ENCODE results near the gene PPM1F. TPM values are rescaled to one million over a fixed set of nuclear protein-coding genes. Genes with fewer than 3 reads are reported as not detected.

The PPM1F gene
- polyA plus RNA-seq, 1 donor (not counting 4 experiments of a cell fraction or from before 2014, with no cell fraction given): 18.2 TPM

DNA sequence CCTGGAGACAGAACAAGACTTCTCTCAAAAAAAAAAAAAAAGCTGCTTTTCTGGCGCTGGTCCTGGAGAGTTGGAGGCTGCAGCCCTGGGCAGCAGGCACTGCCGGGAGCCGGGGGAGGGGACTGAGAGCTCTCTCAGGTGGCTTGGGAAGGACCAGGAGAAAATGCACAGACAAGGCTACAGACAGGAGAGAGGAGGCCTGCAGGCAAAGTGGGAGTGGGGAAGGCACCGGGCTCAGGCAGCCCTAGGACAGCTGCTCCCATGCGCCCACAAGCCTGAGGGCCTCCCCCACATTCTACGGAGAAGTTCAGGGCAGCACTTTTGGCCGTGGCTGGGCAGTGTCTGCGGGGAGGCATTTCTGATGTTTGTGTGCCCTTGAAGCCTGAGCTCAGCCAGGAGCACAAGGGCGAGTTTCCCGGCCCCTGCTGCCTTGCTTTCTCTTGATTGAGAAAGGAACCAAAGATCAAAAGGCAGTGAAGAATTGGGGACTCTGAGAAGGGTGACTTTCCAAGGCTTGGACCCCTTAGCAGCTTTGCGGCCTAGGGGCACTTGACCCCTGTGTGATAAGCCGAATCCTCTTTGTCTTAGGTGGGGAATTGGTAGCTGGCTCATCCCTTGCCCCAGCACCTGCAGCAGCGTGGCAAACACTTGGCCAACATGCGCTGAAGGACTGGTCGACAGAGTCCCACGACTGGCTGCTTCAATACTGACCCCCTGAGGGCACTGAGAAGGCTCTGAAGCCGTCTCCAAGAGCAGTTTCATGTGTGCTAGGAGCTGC lies 35.3 kb downstream of the PPM1F start:
- H3K9me3 ChIP-seq (ENCODE audit: control insufficient read depth, low read depth, low read length): no peaks in the 10 kb centered on the region
- dilution Hi-C loops (cut with MboI; ENCODE audit: extremely low pct_ligation_motif_present, low sequenced_read_pairs): no loop called here

DNA sequence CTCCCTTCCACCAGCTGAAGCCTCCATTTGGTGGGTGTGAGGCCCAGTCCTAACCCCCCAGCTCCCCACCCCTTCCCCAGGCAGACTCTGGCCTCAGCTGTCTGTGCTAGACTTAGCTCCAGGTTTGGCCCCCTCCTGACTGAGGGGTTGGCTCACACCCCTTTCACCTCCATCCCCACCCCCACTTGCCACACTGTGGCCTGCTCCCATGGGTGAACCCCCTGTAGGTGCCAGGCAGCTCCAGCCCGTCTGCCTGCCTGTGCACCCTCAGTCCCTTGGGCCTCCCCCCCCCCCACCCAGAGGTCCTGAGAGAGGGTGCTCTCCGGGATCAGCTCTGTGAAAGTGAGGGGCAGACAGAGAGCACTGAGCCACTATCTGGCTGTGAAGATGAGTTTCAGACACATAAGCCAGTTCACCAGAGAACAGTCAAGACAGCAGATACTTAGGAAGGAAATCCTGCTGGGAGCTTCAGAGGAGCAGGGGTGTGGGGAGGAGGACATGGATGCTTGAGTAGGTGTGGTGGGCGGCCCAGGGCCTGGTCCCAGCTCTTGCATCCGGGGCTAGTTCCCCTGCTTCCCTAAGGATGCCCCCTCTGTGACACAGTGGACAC lies 36.2 kb downstream of the PPM1F start:
- Histone ChIP-seq H3K4me2 (ENCODE audit: control insufficient read depth, extremely low read depth, insufficient read depth, low read depth, low read length) (no peak overlapping the region), H3K79me2 (ENCODE audit: control insufficient read depth, insufficient read depth, low read length) (no peaks in the 10 kb centered on the region), H3K27ac (ENCODE audit: control insufficient read depth, insufficient read depth, low read length) (no peak overlapping the region), H3K4me1 (ENCODE audit: control insufficient read depth, extremely low read depth, insufficient read depth, low read length) (no peaks in the 10 kb centered on the region), H3K9ac (ENCODE audit: control insufficient read depth, extremely low read depth, insufficient read depth, low read length) (no peak overlapping the region), H3K9me1 (ENCODE audit: control insufficient read depth, extremely low read depth, insufficient read depth, low read length) (no peaks in the 10 kb centered on the region), H2AFZ (ENCODE audit: control insufficient read depth, low read length) (no peak overlapping the region), H3K9me3 (ENCODE audit: control insufficient read depth, low read depth, low read length) (no peaks in the 10 kb centered on the region), H4K20me1 (ENCODE audit: control insufficient read depth, extremely low read depth, insufficient read depth, low read length) (no peaks in the 10 kb centered on the region), H3K4me3 (ENCODE audit: control insufficient read depth in 2 of 3, extremely low read depth in 1 of 3, insufficient read depth in 2 of 3, low read depth in 1 of 3, low read length in 3 of 3) (no peak overlapping the region), H3K27me3 (ENCODE audit: control insufficient read depth, extremely low read depth, insufficient read depth, low read length) (no peaks in the 10 kb centered on the region), H3K36me3 (ENCODE audit: control insufficient read depth in 2 of 2, extremely low read depth in 1 of 2, insufficient read depth in 2 of 2, low read length in 2 of 2) (peaks cover 0 to 5% of the 10 kb centered on the region in 2 experiments)
- TF ChIP-seq CTCF (optimal IDR thresholded peaks at IDR 0.05 in 1 of 3, IDR thresholded peaks at IDR 0.05 in 1 of 3, conservative IDR thresholded peaks at IDR 0.05 in 1 of 3; ENCODE audit: extremely low read depth in 1 of 3, insufficient read depth in 2 of 3, low read length in 3 of 3): no peak
- no peak for TF ChIP-seq EZH2 (IDR thresholded peaks at IDR 0.05; ENCODE audit: low read length)
- DNase-seq (ENCODE audit: low read depth, low spot score) (no peak), FAIRE-seq (no peak)
- dilution Hi-C loops (cut with MboI; ENCODE audit: extremely low pct_ligation_motif_present, low sequenced_read_pairs): no loop called here

More for the DNA sequence above, 35.3 kb downstream of the PPM1F start:
- Histone ChIP-seq H3K9ac (ENCODE audit: control insufficient read depth, extremely low read depth, insufficient read depth, low read length) (no peak overlapping the region), H2AFZ (ENCODE audit: control insufficient read depth, low read length) (no peak overlapping the region), H3K4me3 (ENCODE audit: control insufficient read depth in 2 of 3, extremely low read depth in 1 of 3, insufficient read depth in 2 of 3, low read depth in 1 of 3, low read length in 3 of 3) (no peak overlapping the region), H3K27me3 (ENCODE audit: control insufficient read depth, extremely low read depth, insufficient read depth, low read length) (no peaks in the 10 kb centered on the region), H3K4me1 (ENCODE audit: control insufficient read depth, extremely low read depth, insufficient read depth, low read length) (no peaks in the 10 kb centered on the region), H3K4me2 (ENCODE audit: control insufficient read depth, extremely low read depth, insufficient read depth, low read depth, low read length) (no peak overlapping the region), H3K79me2 (ENCODE audit: control insufficient read depth, insufficient read depth, low read length) (no peaks in the 10 kb centered on the region), H3K27ac (ENCODE audit: control insufficient read depth, insufficient read depth, low read length) (no peak overlapping the region), H3K9me1 (ENCODE audit: control insufficient read depth, extremely low read depth, insufficient read depth, low read length) (no peaks in the 10 kb centered on the region), H3K36me3 (ENCODE audit: control insufficient read depth in 2 of 2, extremely low read depth in 1 of 2, insufficient read depth in 2 of 2, low read length in 2 of 2) (peaks cover 0 to 5% of the 10 kb centered on the region in 2 experiments), H4K20me1 (ENCODE audit: control insufficient read depth, extremely low read depth, insufficient read depth, low read length) (no peaks in the 10 kb centered on the region)
- no peak for DNase-seq (ENCODE audit: low read depth, low spot score)
- no peak for FAIRE-seq
- TF ChIP-seq CTCF (optimal IDR thresholded peaks at IDR 0.05 in 1 of 3, IDR thresholded peaks at IDR 0.05 in 1 of 3, conservative IDR thresholded peaks at IDR 0.05 in 1 of 3; ENCODE audit: extremely low read depth in 1 of 3, insufficient read depth in 2 of 3, low read length in 3 of 3) (no peak), EZH2 (IDR thresholded peaks at IDR 0.05; ENCODE audit: low read length) (no peak)

All from keratinocyte (primary cell).